HG03354 (cell line): Measurements from ENCODE around the gene KXD1.
"Not testable (repeated sequence)": the region's sequence is repeated elsewhere in the genome, so short reads cannot be mapped to it uniquely, and the experiment has no call there.

Source experiments
- ATAC-seq: cut with Tn5 transposase; IDR thresholded peaks from one replicate; pipeline ENCODE4 v1.9.1; 2021; ENCODE audit warnings: mild to moderate bottlenecking; ENCODE audit not compliant: unreplicated experiment, poor library complexity, severe bottlenecking

Gene KXD1

GRCh38 chr19:18595475-18595874 lies 37.8 kb downstream of the KXD1 start:
- ATAC-seq, result no peak

GRCh38 chr19:18596752-18597157 lies 39.1 kb downstream of the KXD1 start:
- no peak for ATAC-seq

- ATAC-seq, result no peak
These were observed 40.4 kb downstream of the KXD1 start for GRCh38 chr19:18597809-18598660.

- no peak for ATAC-seq
These were observed 41.8 kb downstream of the KXD1 start for GRCh38 chr19:18599485-18599884.

- not testable (repeated sequence) for ATAC-seq
These were observed 43.2 kb downstream of the KXD1 start for GRCh38 chr19:18600692-18601397.

GRCh38 chr19:18601875-18602274 lies 44.2 kb downstream of the KXD1 start:
- no peak for ATAC-seq

GRCh38 chr19:18603255-18603957 lies 45.7 kb downstream of the KXD1 start:
- ATAC-seq, result no peak

GRCh38 chr19:18603958-18604819 lies 46.5 kb downstream of the KXD1 start:
- ATAC-seq, result no peak

GRCh38 chr19:18604820-18605159 lies 47.1 kb downstream of the KXD1 start:
- no peak for ATAC-seq

- no peak for ATAC-seq
These were observed 47.5 kb downstream of the KXD1 start for GRCh38 chr19:18605196-18605545.

GRCh38 chr19:18605546-18606280 lies 48.0 kb downstream of the KXD1 start:
- no peak for ATAC-seq

GRCh38 chr19:18606281-18607225 lies 48.9 kb downstream of the KXD1 start, which contains the start of gene CRLF1:
CRLF1 (minus strand) TSS chr19:18606799; CDS start chr19:18606656, 143 bp downstream.
- no peak for ATAC-seq

GRCh38 chr19:18607226-18608101 lies 49.8 kb downstream of the KXD1 start:
- ATAC-seq, result no peak

- no peak for ATAC-seq
These were observed 50.6 kb downstream of the KXD1 start for GRCh38 chr19:18608102-18608804.

GRCh38 chr19:18608805-18609716 lies 51.4 kb downstream of the KXD1 start:
- ATAC-seq, result no peak

- ATAC-seq, result no peak
These were observed 52.0 kb downstream of the KXD1 start for GRCh38 chr19:18609717-18610051.
